ENCODE data around the gene SH3BP1. TPM values are rescaled to one million over a fixed set of nuclear protein-coding genes. Genes with fewer than 3 reads are reported as not detected.

The SH3BP1 gene
- total and polyA plus RNA-seq, 2 of the 8 experiments (the other 6 are each of a cell fraction or from before 2014, with no cell fraction given), result 23.9 to 40.3 TPM

GRCh38 chr22:37624017-37624365 is 15.5 kb upstream of the SH3BP1 start:
- Histone ChIP-seq H3K4ac (replicated peaks; ENCODE audit: insufficient read length, low read depth, low read length) (no peak overlapping the region), H2BK15ac (ENCODE audit: low read length) (no peak overlapping the region), H3K79me1 (ENCODE audit: low read depth, low read length) (0 out of 2 replicates have a peak, but pooled peaks cover 2% of the 10 kb centered on the region), H3K56ac (replicated peaks; ENCODE audit: insufficient read length, low read depth, low read length) (no peak overlapping the region), H3K27ac (ENCODE audit: low read depth, low read length) (no peak overlapping the region), H3K18ac (ENCODE audit: extremely low read depth, low read length) (no peak overlapping the region; the same call in 1 of the 2 replicates), H4K8ac (ENCODE audit: extremely low read depth, insufficient read depth, low read length) (no peak overlapping the region; the same call in 1 of the 2 replicates), H3K9me3 (ENCODE audit: insufficient read depth in 2 of 2, low read depth in 1 of 2, low read length in 1 of 2) (no peaks in the 10 kb centered on the region), H4K20me1 (replicated peaks in 1 of 2; ENCODE audit: control insufficient read depth in 1 of 2, insufficient read depth in 2 of 2, low read length in 2 of 2) (peaks cover 0 to 5% of the 10 kb centered on the region in 2 experiments), H3K23me2 (ENCODE audit: low read depth, low read length) (no peaks in the 10 kb centered on the region), H3K27me3 (replicated peaks in 1 of 4; ENCODE audit: control insufficient read depth in 3 of 4, extremely low read depth in 1 of 4, insufficient read depth in 3 of 4, low read length in 3 of 4) (no peaks in the 10 kb centered on the region), H2BK20ac (ENCODE audit: low read length) (no peak overlapping the region), H4K91ac (replicated peaks; ENCODE audit: insufficient read length, low read length) (no peak overlapping the region), H3K4me3 (ENCODE audit: extremely low read depth in 1 of 4, insufficient read depth in 2 of 4, low read depth in 3 of 4, low read length in 4 of 4) (no peak overlapping the region), H2BK12ac (ENCODE audit: low read depth, low read length) (0 out of 2 replicates have a peak overlapping the region, but pooled peaks have one; percentile 44), H2BK5ac (ENCODE audit: low read depth, low read length) (peak overlapping the region; percentile 79), H3K4me1 (replicated peaks in 1 of 4; ENCODE audit: control insufficient read depth in 3 of 4, insufficient read depth in 4 of 4, low read length in 3 of 4) (peaks cover 0 to 3% (median 0%) of the 10 kb centered on the region in 4 experiments; a peak in 3 of 7 replicates), H3K14ac (ENCODE audit: insufficient read length) (no peak overlapping the region), H3K79me2 (ENCODE audit: control insufficient read depth in 1 of 2, insufficient read depth in 2 of 2, low read length in 2 of 2) (no peaks in the 10 kb centered on the region), H4K5ac (ENCODE audit: insufficient read length, low read depth, low read length) (no peak overlapping the region), H3K9ac (replicated peaks in 1 of 4; ENCODE audit: extremely low read depth in 1 of 4, low read depth in 3 of 4, low read length in 3 of 4) (no peak overlapping the region), H3K23ac (ENCODE audit: insufficient read length) (no peak overlapping the region), H2AFZ (ENCODE audit: low read length) (no peak overlapping the region), H3K4me2 (ENCODE audit: insufficient read depth in 1 of 2, low read depth in 2 of 2, low read length in 2 of 2) (no peak overlapping the region), H3K36me3 (ENCODE audit: control insufficient read depth in 2 of 4, insufficient read depth in 4 of 4, low read length in 3 of 4) (peaks cover 3 to 17% (median 12%) of the 10 kb centered on the region in 4 experiments; a peak in 5 of 8 replicates), H2BK120ac (replicated peaks; ENCODE audit: low read depth, low read length) (no peak overlapping the region), H2AK5ac (ENCODE audit: low read depth, low read length) (no peak overlapping the region)
- ChIA-PET POLR2A (ENCODE audit: partially characterized antibody) (interaction anchor here (1.2 to 7.6 kb wide), 5 partner anchors 8 to 158 kb away, joined by 3 to 63 read pairs (median 4); partner anchors contain the start of genes GGA1 and SH3BP1), CTCF (ENCODE audit: partially characterized antibody) (interaction anchor here (0.9 to 7.9 kb wide), 8 partner anchors 8 to 194 kb away, joined by 3 to 49 read pairs (median 8); partner anchors contain the start of genes NOL12 and SH3BP1)
- 0 out of 4 replicates have a peak, but pooled peaks of 1 of the 2 experiments have one; percentile 10 for TF ChIP-seq SIN3A (conservative IDR thresholded peaks at IDR 0.05 in 1 of 2, IDR thresholded peaks at IDR 0.05 in 1 of 2; ENCODE audit: low read depth in 1 of 2, low read length in 2 of 2)
- no peak for TF ChIP-seq CHD2 (IDR thresholded peaks at IDR 0.05; ENCODE audit: low read length)
- no peak for TF ChIP-seq SIRT6 (IDR thresholded peaks at IDR 0.05; ENCODE audit: low read length)
- DNase-seq (ENCODE audit: low read depth in 1 of 2, low spot score in 2 of 2), result no peak
- 85% methylated on average over 6 of the region's 6 CpGs; no CpG with 5 or more reads in 1 of the 2 experiments for WGBS, 2 experiments (ENCODE audit: extremely low coverage in 1 of 2, insufficient coverage in 1 of 2, insufficient read length in 1 of 2, insufficient replicate concordance in 2 of 2, low coverage in 1 of 2, low lambda C conversion rate in 2 of 2, missing lambda C conversion rate in 1 of 2)
- no peak for FAIRE-seq

Measured in H1 (cell line).